Hematopoietic multipotent progenitor cell treated with erythropoietin and hydrocortisone succinate and interleukin-3 and kit ligand, for 8 days (in vitro differentiated cells): ENCODE measurements around the gene SRP68.
"Not testable (repeated sequence)": the region's sequence is repeated elsewhere in the genome, so short reads cannot be mapped to it uniquely, and the experiment has no call there.

ENCODE experiments used
- DNase-seq: peaks from one replicate; pipeline ENCODE4 v3.0.0-alpha.2; 2015

The SRP68 gene

DNA sequence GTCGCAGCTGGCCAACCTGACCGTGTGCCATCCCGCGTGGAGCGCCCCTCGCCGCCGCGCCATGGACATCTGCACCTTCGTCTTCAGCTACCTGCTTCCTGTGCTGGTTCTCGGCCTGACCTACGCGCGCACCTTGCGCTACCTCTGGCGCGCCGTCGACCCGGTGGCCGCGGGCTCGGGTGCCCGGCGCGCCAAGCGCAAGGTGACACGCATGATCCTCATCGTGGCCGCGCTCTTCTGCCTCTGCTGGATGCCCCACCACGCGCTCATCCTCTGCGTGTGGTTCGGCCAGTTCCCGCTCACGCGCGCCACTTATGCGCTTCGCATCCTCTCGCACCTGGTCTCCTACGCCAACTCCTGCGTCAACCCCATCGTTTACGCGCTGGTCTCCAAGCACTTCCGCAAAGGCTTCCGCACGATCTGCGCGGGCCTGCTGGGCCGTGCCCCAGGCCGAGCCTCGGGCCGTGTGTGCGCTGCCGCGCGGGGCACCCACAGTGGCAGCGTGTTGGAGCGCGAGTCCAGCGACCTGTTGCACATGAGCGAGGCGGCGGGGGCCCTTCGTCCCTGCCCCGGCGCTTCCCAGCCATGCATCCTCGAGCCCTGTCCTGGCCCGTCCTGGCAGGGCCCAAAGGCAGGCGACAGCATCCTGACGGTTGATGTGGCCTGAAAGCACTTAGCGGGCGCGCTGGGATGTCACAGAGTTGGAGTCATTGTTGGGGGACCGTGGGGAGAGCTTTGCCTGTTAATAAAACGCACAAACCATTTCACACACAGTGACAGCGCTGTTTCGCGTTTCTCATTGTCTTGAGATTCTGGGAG lies 4.7 kb upstream of the SRP68 start:
- DNase-seq: no peak

DNA sequence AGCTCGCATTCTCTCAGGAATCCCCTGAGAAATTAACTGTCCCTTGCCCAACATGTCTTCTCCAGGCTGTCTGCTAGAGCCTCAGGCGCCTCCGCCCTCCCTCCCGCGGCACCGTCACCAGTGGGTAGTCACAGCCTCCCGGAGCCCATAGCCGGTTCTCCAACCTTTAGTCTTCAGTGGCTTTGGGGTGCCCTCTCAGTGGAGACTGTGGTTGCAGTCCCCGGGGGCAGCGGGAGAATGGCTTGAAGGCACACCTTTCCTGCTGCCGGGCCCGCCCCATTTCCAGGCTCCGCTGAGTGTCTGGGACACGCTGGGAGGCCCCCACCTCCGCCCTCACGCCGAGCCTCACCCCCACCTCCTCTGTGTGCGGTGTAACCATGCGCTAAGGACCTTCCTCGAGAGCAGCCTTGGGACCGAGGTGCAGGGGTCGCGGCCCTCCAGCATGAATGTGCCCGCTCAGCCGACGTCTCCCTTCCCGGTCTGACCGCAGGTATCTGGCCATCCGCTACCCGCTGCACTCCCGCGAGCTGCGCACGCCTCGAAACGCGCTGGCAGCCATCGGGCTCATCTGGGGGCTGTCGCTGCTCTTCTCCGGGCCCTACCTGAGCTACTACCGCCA lies 3.9 kb upstream of the SRP68 start:
- DNase-seq: no peak

DNA sequence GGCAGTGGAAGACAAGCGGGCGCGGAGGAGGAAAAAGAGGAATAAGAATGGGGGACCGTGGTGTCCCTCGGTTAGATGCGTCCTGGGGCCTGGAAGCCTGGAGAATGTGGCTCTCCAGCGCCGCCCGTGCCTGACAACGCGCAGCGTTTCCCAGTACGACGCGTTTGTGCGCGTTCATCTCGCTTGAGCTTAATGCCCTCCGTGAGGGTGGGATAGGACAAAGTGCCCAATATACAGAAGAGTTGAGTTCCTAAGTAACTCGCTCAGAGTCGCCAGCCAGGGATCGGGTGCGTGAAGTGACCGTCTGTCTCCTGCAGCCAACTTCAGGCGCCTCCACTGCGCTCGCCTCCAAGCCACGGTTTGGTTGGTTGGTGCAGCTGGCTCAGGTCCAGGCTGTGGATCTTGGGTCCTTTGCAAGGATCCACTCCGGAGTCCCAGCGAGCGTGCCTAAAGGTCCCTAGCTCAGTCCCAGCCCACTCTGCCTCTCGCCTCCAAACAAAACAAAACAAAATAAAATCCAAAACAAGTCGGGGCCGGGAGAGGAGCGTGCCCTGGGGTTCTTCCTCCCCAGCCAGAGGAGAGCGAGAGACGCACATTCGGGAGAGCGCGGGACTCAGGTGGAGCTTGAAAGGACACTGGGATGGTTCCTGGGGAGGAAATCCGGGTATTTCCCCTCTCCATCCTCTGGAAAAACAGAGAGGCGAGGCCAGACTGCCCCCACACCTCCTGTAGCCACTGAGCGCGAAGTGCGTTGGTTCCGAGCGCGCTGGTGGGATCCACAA lies 3.2 kb upstream of the SRP68 start:
- peak; percentile 42 for DNase-seq

DNA sequence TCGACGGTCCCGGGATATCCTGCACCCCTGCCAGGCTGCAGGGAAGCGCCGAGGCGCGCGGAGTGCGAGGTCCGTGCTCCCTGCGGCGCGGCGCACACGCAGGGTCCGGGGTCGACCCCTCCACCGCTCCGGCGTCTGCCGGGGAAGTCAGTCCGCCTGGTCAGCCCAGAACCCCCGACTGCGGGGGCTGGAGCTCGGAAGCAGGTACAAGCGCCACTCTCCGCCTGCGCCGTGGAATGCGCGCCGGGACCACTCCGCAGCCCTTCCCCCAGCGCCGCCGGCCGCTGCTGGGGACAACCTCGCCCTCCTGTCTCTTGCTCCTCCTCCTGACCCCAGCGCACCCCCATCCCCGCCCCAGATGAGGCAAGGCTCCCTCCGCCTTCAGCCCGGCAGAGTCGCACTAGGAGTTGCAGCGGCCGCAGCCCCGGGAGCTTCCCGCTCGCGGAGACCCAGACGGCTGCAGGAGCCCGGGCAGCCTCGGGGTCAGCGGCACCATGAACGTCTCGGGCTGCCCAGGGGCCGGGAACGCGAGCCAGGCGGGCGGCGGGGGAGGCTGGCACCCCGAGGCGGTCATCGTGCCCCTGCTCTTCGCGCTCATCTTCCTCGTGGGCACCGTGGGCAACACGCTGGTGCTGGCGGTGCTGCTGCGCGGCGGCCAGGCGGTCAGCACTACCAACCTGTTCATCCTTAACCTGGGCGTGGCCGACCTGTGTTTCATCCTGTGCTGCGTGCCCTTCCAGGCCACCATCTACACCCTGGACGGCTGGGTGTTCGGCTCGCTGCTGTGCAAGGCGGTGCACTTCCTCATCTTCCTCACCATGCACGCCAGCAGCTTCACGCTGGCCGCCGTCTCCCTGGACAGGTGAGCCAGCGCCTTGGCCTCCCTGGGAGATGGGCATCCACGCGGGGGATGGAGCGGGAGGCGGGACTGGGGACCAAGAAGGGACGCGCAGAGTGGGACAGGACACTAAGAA lies 2.4 kb upstream of the SRP68 start, which contains the start of gene GALR2:
Gene GALR2, plus strand, starts transcription at position 392 of the 974 bp plus-strand sequence. Its CDS starts 103 bp downstream, at position 495.
- no peak for DNase-seq

DNA sequence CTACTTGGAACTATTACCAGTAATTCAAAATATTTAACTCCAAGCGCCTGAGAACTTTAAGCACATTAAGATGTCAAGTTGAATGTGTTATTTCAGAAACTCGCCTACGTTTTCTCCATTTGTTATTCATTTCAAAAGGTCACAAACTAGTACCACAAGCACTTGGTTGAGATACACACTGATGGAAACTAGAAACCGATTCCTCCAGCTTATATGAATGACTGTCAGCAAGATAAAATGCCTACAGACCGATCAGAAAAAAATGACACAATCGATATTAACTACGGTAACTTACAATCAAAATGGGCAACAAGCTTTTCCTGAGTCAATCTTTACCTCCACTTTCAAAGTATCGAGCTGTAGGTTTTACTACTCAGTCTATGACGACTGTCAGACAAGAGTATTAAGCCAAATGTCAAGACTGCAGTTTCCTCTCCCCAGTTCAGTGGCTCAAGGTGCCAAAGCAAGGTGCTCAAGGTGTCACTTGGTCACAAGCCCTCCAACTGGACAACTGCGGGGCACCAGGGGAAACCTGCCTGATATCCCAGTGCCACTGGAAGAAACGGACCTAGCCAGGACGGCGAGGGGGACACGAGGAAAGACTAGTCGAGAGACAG lies 678 bp downstream of the SRP68 start:
- peak; percentile 6 for DNase-seq

DNA sequence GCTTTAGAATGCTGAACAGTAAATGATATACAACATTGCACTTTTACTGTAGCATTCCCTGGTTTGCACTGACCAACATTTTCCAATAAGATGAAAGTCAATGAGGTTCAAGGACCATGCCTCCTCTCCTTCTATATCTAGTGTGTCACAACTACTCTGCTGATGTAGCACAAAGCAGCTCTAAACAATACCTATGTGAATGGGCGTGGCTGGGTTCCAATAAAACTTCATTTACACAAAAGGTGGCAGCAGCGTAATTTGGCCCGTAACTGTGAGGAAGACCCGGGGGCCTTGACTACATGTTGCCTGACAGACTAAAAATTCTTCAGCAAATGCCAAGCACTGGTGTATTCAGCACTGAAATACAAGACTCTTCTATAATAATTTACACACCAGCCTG lies 6.5 kb downstream of the SRP68 start:
- DNase-seq: no peak

DNA sequence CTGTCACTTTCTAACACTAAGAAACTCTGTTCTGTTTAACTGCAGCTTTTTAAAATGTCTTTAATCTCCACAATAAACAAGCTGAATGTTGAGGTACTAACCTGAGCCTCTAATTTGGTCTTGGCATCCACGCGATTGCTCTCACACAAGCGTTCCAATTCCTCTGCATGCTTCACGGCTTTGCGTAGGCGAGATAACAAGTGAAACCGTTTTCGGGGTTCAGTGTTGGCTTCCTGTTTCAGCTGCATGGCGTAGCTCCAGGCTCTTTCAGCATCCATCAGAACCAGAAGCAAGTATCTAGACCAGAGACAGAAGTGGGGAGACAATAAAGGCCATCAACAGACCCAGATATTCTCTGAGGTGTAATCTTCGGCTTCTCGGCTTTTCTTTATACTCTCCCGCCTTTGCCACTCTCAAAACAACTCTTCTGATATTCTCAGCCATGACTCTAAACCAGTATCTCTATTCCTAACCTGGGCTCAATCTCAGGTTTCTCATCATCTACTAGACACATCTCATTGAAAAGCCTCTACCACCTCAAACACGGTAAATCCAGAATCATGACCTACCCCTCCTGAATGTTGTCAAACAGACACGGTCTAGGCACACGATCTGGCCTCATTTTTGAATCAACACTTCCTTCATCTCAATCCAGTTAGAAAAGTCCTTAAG lies 8.3 kb downstream of the SRP68 start:
- DNase-seq: peak; percentile 9

DNA sequence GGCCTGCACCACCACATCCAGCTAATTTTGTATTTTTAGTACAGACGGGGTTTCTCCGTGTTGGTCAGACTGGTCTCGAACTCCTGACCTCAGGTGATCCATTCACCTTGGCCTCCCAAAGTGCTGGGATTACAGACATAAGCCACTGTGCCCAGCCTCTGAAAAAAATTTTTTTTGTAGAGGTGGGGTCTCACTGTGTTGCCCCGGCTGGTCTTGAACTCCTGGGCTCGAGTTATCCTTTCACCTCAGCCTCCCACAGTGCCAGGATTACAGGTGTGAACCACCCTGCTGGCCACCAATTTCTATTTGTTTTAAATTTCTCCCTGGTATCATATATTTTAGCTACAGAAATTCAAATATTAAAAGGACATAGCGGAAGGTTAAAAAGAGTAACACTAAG lies 14.1 kb downstream of the SRP68 start:
- not testable (repeated sequence) for DNase-seq

DNA sequence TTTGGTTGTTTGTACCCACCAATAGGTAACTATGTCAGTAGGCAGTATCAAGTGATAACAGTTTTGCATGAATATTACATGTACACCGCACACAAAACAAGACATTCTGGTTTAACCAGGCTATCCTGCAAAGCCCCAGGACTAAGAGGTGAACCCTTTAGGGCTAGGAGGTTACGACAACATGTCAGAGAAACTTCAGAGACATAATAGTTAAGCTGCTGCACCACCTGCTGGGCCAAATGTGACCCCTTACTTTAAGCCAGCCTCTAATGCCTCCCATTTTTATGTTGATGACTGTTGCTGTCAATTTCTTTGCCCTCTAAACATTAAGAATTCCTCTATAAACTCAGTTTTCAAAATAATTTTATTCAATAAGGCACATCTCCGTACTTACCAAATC lies 15.4 kb downstream of the SRP68 start:
- peak; percentile 20 for DNase-seq

DNA sequence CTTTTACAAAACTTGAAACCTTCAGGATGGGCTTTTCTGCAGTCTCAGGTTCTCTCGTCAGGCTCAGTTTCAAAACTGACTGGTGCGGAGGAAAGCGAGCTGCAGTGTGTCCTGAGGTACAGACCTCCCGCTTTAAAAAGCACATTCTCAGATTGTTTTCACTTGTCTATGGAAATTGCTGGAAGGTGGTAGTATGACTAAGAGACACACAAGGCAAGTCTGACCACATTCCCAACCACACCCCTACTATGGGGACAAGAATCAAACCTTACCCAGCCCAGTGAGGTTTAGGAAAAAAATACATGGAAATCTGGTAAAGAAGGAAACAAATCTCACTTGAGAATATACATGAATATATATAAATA lies 18.2 kb downstream of the SRP68 start:
- DNase-seq: no peak

DNA sequence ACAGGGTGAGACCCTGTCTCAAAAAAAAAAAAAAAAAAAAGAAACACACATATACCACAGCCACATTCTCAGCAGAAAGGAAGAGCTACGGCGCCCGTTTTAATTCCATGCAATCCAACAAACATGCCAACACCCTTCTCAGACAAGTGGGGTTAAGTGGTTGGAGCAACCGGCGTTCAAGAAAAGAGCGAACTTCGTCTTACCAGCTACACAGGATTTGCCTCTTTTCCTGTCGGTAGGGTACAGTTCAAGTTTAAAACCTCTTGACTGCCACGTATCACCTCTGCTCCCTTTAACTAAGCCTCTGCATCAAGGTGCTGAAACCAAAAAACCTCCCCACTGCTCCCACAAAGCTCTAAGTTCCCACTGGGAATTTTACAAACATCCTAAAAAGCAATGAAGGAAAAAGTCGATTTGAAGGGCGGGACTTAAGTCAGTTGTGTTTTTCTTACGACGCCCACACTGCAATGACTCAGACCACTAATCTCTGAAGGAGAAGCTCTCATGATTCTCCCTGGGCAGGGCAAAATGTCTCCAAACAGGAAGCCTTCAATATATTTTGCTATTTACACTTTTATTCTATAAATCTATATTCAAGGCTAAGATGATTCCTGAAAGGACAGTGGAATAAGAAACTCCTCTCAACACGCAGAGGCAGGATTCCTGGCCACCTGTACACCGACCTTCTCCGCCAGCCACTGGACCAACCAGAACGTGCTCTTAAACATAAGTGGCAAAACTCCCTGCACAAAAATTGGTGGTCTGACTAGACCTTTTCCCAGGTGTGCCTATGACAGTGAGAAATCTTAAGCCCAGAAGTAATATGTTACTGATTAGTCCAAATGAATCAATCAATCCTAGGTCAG lies 18.8 kb downstream of the SRP68 start:
- peak; percentile 50 for DNase-seq

DNA sequence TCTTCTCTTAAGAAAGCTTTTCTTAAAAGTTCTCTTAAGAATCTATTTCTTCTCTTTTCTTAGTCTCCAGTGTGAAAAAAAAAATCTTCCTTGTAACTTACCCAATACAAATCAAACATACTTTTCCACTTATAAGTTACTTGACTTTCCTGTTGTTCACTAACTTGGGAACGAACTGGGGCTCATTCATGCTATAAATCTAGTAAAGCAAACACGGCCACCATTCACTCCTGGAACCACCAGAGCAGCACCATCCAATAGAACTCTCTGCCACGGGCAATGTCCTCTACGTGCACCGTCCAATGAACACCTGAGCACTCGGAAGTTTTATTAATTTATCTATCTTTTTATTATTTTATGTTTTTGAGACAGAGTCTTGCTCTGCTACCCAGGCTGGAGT lies 20.8 kb downstream of the SRP68 start:
- DNase-seq: no peak

DNA sequence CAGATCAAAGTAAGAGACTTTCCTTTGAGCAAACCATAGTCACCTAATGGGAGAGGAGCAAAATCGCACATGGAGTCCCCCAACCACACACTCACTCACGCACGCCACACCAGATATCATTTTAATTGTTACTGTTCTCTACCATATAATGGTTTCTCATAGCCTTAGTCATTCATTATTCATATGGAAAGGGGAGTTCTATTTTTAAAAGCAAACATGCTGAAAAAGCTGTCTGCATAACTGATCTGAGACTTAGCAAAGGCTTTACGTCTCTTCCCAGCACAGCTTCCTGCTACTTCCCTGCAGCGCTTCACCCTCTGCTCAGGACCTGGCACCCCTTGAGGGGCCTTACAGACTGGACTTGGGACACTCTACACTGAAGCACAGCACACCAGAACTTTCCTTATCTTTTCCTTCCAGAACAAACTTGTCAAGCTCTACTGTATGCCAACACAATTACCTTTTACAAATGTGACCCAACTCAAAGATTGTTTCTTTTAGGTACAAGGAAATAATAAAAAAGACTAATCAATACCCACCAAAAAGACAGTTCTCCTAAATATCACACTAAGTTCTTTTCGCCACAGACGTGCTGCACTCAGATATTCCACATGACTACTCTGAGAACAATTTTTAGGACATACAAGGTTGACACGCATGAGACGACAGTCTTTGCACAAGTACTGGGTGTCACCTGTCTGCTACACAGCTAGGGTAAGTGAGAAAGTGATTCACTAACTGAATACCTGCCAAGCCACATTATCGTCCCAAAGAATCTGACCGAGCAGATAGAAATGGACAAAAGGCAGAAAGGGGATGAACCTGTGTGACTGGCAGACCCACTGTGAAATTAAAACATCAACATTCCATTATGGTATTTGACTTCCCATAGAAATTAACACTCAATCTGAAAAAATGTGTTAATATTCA lies 21.5 kb downstream of the SRP68 start:
- no peak for DNase-seq

DNA sequence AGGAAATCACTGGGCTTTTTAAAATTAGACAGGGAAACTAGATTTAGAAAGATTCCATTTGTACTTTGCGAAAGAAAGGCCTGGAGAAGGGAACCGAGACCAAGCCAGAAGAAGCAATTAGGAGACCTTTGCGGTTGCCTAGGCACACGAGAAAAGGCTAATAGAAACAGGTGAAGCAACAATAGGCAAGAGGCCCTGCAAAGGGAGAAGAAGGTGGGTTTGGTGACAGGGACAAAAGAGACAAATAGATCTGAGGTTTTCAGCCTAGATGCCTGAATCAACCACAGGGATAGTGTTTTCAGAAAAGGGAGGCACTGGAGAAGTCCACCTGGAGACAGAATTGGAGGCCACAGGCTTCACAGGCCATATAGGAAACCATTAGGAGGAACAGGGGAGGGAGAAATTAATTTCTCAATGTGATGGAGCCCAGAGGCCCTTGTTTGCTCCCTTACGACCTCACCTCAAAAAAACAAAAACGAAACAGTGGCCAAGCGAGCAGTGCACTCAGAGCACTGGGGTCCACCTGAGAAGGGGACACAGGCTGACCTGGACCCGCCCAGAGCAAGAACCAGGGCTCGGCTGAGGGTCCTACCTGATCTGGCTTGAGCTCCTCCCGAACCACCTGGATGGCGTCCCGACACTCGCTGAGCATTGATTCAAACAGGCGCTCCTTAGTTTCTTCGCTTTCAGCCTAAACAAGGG lies 22.3 kb downstream of the SRP68 start:
- DNase-seq: no peak

DNA sequence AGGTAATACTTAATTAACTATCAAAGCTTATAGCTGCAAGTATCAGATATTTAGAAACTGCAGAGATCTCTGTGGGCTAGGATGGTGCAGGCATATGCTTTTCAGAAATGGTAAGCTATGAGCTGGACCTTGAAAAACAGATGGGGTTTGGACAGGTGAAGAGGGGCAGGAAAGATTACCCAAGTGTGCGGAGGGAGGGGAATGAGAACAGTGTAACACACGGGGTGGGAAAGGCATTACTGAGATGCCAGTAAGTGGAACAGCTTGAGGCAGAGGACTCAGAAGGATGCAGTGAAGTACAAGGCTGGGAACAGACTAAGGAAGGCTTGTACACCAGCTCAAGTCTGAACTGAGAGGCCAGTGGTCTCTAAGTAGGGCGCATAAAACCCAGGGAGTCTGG lies 23.1 kb downstream of the SRP68 start:
- DNase-seq: no peak

DNA sequence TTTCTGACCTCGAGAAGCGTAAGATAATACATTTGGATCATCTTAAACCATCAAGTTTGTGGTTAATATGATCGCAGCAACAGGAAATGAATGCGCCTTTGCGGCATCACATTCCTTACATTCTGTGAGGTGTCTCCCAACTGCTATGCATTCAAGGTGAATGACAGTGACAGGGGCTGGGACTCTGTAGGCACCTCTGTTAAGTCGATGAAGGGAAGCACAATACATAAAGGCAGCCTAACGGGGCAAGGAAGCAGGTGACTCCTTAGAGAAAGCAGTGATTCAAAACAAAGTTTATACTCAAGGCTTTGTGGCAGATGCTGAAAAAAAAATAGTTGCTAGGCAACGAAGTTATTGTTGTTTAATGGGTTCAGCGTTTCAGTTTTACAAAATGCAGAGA lies 23.6 kb downstream of the SRP68 start:
- DNase-seq: no peak

DNA sequence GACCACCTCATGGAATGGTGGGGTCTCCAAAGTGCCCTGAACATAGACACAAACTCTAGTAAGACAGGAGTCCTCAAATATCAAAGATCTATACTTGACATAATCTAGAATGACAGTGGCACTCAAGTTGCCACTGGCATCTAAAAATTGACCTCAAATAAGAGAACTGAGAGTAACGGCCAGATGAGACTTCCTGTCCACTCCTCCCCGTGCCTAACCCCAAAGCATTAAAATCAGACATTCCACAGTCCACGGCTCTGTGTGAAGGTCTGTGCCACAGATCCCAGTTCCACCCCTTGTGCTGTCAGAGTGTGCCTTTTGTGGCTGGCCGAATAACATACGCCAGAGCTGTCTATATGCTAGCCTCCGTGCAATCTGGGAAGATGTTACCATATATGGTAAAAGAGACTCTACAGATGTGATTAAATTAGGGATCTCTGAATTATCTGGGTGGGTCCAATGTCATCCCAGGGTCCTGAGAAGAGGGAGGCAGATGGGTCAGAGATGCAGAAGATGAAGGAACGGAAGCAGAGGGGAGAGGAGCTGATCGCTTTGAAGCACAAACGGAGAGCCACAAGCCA lies 24.2 kb downstream of the SRP68 start:
- DNase-seq: no peak

DNA sequence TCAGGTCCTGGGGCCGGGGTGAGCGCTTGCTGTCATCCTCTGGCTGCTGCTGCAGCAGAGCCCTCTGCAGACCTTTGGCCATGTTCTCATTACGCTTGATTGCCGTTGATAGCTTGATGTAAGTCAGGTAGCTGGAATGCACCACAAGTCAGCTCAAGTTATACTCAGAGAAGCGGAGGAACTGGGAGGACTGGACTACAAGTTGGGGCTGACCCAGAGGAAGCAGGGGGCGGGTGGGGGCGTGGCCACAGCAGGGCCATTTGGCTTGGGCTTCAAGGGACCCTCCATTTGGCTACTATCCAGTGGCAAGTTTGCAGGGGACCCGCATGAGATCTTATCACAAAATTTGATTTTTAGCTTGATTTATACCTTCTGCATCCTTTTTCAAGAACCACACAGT lies 26.3 kb downstream of the SRP68 start:
- DNase-seq: no peak
